Astrocyte of the hippocampus (primary cell): ENCODE measurements around the gene CACNA1G.

ENCODE experiments used
- DNase-seq: peaks from one replicate; pipeline ENCODE4 v3.0.0; 2011; ENCODE audit warnings: low read depth, low spot score

The CACNA1G gene

GRCh38 chr17:50672831-50673551 is 112.5 kb downstream of the CACNA1G start:
- DNase-seq, result peak; percentile 42

GRCh38 chr17:50675190-50675589 is 114.7 kb downstream of the CACNA1G start:
- DNase-seq, result no peak

- DNase-seq, result no peak
Observed at GRCh38 chr17:50675627-50676026, 115.1 kb downstream of the CACNA1G start.

- no peak for DNase-seq
Observed at GRCh38 chr17:50676065-50676975, 115.8 kb downstream of the CACNA1G start.
